Stomach (tissue), 9 donors: ENCODE data around the gene TMEM141. TPM values are rescaled to one million over a fixed set of nuclear protein-coding genes. Genes with fewer than 3 reads are reported as not detected.

ENCODE experiments used
- DNase-seq, 2 donors: peaks; one replicate each; pipeline versions ENCODE4 v3.0.0 to v3.0.0-alpha.2; 2013 to 2019
- H3K27ac ChIP-seq, 5 donors: fragments of 200-600 bp in 4 of 5; sonication (generic) in 4 of 5; one replicate each; pipeline ENCODE4 v1.5.1; 2013 to 2019; ENCODE audit warnings: mild to moderate bottlenecking in 1 of 5, moderate library complexity in 1 of 5
- H3K27me3 ChIP-seq, 3 donors: fragments of 200-600 bp; sonication (generic); one replicate each; pipeline ENCODE4 v1.5.1; 2017 to 2019; ENCODE audit warnings: mixed run types in 1 of 3
- H3K36me3 ChIP-seq, 4 donors: fragments of 200-600 bp; sonication (generic); 1 replicate in 3 of 4; 2 replicates in 1 of 4; pipeline ENCODE4 v1.5.1; 2016 to 2019
- H3K4me1 ChIP-seq, 4 donors: fragments of 200-600 bp; sonication (generic); one replicate each; pipeline ENCODE4 v1.5.1; 2016 to 2019
- H3K4me3 ChIP-seq, 4 donors: fragments of 200-600 bp; sonication (generic) in 3 of 4; one replicate each; pipeline ENCODE4 v1.5.1; 2016 to 2019; ENCODE audit warnings: mild to moderate bottlenecking in 1 of 4
- H3K9me3 ChIP-seq, 4 donors: fragments of 200-600 bp; sonication (generic); one replicate each; pipeline ENCODE4 v1.5.1; 2016 to 2019
- EP300 ChIP-seq: sonication (generic); formaldehyde crosslinking; IDR thresholded peaks from one replicate; pipeline ENCODE4 v1.6.1; 2017; ENCODE audit warnings: antibody characterized with exemption
- POLR2A ChIP-seq, 4 donors: fragments of 450-650 bp; IDR thresholded peaks; one replicate each; pipeline ENCODE4 v1.6.1; 2016; ENCODE audit warnings: antibody characterized with exemption in 4 of 4, control low read depth in 2 of 4, mild to moderate bottlenecking in 1 of 4, moderate library complexity in 1 of 4
- POLR2AphosphoS5 ChIP-seq, 3 donors: sonication (generic); formaldehyde crosslinking; IDR thresholded peaks; one replicate each; pipeline ENCODE4 v1.6.1; 2016; ENCODE audit warnings: antibody characterized with exemption in 3 of 3
- WGBS, 5 donors: extraction: QIAGEN DNeasy Blood & Tissue Kit in 3 of 5; methylation state at CpG; one replicate each; pipeline versions ENCODE4 v1.1.5 to v1.1.7; 2013 to 2018; 5-methylcytosine and 5-hydroxymethylcytosine counted together
- intact Hi-C: fragments of 100-400 bp; cut with DNase I; formaldehyde crosslinking; loops from one replicate; pipeline ENCODE4 v1.15.1; 2023; ENCODE audit warnings: low total_unique reads
- polyA plus RNA-seq, 3 donors: library from polyadenylated mRNA; stranded (reverse); fragments of 200-250 nt; gene quantifications; one replicate each; pipeline ENCODE4 v1.2.3, GENCODE V29; 2013
- total RNA-seq, 5 donors: library from RNA; depleted of rRNA; stranded (reverse); fragments of >200 nt; gene quantifications; one replicate each; pipeline versions ENCODE4 v1.1.0 to v1.2.3, GENCODE V29; 2014 to 2016
- TF ChIP-seq, protein P1 (sequence below), 7 experiments: fragments of 450-650 bp in 4 of 7; fragments of 200-600 bp in 3 of 7; sonication (generic) in 3 of 7; IDR thresholded peaks; one replicate each; pipeline ENCODE4 v1.5.1; 2016 to 2019; ENCODE audit warnings: antibody characterized with exemption in 7 of 7, control low read depth in 2 of 7, mild to moderate bottlenecking in 1 of 7
- donor health status: healthy with polysubstance abuse.
- donor health status: Bipolar disorder and iron deficiency.
- donor health status: healthy.

The TMEM141 gene
- total and polyA plus RNA-seq, 8 donors = 11.1 to 219 (median 103) TPM

GRCh38 chr9:136806631-136807201, 15.6 kb downstream of the TMEM141 start:
- WGBS, 5 donors = 47 to 65% (median 60%) methylated on average over 12 to 25 of the region's 25 CpGs
- intact Hi-C loops = no loop called here
- H3K4me3 ChIP-seq = peak overlapping the region; percentile 94 to 100 (median 98)
- no peaks in the 10 kb centered on the region for H3K9me3 ChIP-seq
- H3K36me3 ChIP-seq = peaks cover 0 to 24% (median 9%) of the 10 kb centered on the region in 4 donors
- DNase-seq = no peak
- H3K4me1 ChIP-seq = peaks cover 30 to 52% (median 45%) of the 10 kb centered on the region in 4 donors
- peak overlapping the region; percentile 88 to 96 (median 93) for H3K27ac ChIP-seq
- H3K27me3 ChIP-seq = peaks cover 0 to 11% (median 0%) of the 10 kb centered on the region in 3 donors
- no peak for TF ChIP-seq POLR2A (IDR thresholded peaks at IDR 0.05)
- no peak for TF ChIP-seq POLR2AphosphoS5 (IDR thresholded peaks at IDR 0.05)
- TF ChIP-seq, protein P1, sequence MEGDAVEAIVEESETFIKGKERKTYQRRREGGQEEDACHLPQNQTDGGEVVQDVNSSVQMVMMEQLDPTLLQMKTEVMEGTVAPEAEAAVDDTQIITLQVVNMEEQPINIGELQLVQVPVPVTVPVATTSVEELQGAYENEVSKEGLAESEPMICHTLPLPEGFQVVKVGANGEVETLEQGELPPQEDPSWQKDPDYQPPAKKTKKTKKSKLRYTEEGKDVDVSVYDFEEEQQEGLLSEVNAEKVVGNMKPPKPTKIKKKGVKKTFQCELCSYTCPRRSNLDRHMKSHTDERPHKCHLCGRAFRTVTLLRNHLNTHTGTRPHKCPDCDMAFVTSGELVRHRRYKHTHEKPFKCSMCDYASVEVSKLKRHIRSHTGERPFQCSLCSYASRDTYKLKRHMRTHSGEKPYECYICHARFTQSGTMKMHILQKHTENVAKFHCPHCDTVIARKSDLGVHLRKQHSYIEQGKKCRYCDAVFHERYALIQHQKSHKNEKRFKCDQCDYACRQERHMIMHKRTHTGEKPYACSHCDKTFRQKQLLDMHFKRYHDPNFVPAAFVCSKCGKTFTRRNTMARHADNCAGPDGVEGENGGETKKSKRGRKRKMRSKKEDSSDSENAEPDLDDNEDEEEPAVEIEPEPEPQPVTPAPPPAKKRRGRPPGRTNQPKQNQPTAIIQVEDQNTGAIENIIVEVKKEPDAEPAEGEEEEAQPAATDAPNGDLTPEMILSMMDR (IDR thresholded peaks at IDR 0.05) = no peak
- no peak for TF ChIP-seq EP300

DNA sequence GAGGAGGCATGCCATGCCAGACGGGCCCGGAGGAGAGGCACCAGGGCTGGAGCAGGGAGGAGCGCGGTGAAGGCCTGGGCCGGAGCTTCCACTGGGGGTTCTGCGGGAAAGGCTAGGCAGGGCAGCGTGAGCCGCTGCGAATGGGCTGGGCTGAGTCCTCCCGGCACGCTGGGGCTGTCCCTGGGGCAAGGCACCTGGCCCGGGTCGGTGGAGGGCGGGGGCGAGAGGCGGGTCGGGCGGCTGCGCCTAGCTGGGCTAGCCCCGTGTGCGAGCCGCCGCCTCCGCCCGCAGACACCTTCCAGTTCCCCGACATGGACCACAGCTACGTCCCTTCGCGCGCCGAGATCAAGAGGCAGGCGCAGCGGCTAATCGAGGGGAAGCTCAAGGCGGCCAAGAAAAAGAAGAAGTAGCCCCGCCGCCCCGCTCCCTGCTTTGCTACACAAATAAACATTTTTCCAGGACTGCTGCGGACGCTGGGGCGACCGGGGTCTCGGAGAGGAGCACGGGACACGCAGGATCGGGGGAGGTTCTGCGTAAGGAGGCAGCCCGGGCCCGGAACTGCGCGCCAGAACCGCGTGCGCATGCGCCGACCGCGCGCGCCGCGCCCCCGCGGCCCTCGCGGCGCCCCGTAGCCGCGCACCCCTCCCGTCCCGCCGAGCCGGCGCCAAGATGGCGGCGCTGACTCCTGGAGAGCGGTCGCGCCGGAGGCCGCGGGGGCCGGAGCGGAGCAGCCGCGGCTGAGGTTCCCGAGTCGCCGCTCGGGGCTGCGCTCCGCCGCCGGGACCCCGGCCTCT, 16.3 kb downstream of the TMEM141 start, which contains the start of gene RABL6:
RABL6 (plus strand) TSS at position 668 of the 794 bp plus-strand sequence. CDS start 249 bp downstream, outside the sequence.
- H3K27me3 ChIP-seq = peaks cover 0 to 3% (median 0%) of the 10 kb centered on the region in 3 donors
- no peak for TF ChIP-seq POLR2A (IDR thresholded peaks at IDR 0.05)
- TF ChIP-seq, protein P1 (IDR thresholded peaks at IDR 0.05) = no peak
- TF ChIP-seq EP300 = no peak
- peak in 2 of 3 donors; percentile 67 to 74 for TF ChIP-seq POLR2AphosphoS5 (IDR thresholded peaks at IDR 0.05)
- 0 to 1% (median 1%) methylated on average over 23 to 96 of the region's 96 CpGs for WGBS, 5 donors
- peaks cover 30 to 57% (median 47%) of the 10 kb centered on the region in 4 donors for H3K4me1 ChIP-seq
- H3K36me3 ChIP-seq = peaks cover 0 to 26% (median 13%) of the 10 kb centered on the region in 4 donors
- peak within 1 kb of the TSS; percentile 94 to 100 (median 98) for H3K4me3 ChIP-seq
- intact Hi-C loops = no loop called here
- H3K27ac ChIP-seq = peak within 1 kb of the TSS; percentile 88 to 96 (median 93)
- no peaks in the 10 kb centered on the region for H3K9me3 ChIP-seq
- peak; percentile 79 to 93 for DNase-seq

GRCh38 chr9:136808075-136808805, 17.1 kb downstream of the TMEM141 start:
- 0 to 1% (median 0%) methylated on average over 53 to 93 of the region's 93 CpGs for WGBS, 5 donors
- H3K4me1 ChIP-seq = peaks cover 30 to 61% (median 48%) of the 10 kb centered on the region in 4 donors
- intact Hi-C loops = no loop called here
- peak overlapping the region; percentile 70 to 96 (median 92) for H3K27ac ChIP-seq
- peaks cover 5 to 34% (median 21%) of the 10 kb centered on the region in 4 donors for H3K36me3 ChIP-seq
- H3K4me3 ChIP-seq = peak overlapping the region; percentile 94 to 100 (median 98)
- DNase-seq = peak; percentile 34 to 57
- no peaks in the 10 kb centered on the region for H3K27me3 ChIP-seq
- TF ChIP-seq, protein P1 (IDR thresholded peaks at IDR 0.05) = no peak
- TF ChIP-seq POLR2A (IDR thresholded peaks at IDR 0.05) = no peak
- no peak for TF ChIP-seq POLR2AphosphoS5 (IDR thresholded peaks at IDR 0.05)
- TF ChIP-seq EP300 = no peak
- no peaks in the 10 kb centered on the region for H3K9me3 ChIP-seq

- WGBS, 5 donors = 2 to 7% (median 5%) methylated on average over 14 of the region's 14 CpGs
- Histone ChIP-seq H3K27me3 (no peaks in the 10 kb centered on the region), H3K9me3 (no peaks in the 10 kb centered on the region), H3K27ac (peak overlapping the region in 4 of 5 donors; percentile 70 to 96 (median 90)), H3K36me3 (peaks cover 6 to 37% (median 23%) of the 10 kb centered on the region in 4 donors), H3K4me3 (peak overlapping the region; percentile 94 to 100 (median 98)), H3K4me1 (peaks cover 30 to 61% (median 48%) of the 10 kb centered on the region in 4 donors)
- TF ChIP-seq, protein P1 (IDR thresholded peaks at IDR 0.05) = no peak
- TF ChIP-seq POLR2A (IDR thresholded peaks at IDR 0.05) = no peak
- TF ChIP-seq EP300 = no peak
- no peak for TF ChIP-seq POLR2AphosphoS5 (IDR thresholded peaks at IDR 0.05)
- intact Hi-C loops = no loop called here
- peak in 1 of 2 donors; percentile 44 for DNase-seq
Observed at GRCh38 chr9:136808806-136809158, 17.6 kb downstream of the TMEM141 start.
